ENCODE data around the gene FOXI2. TPM values are rescaled to one million over a fixed set of nuclear protein-coding genes. Genes with fewer than 3 reads are reported as not detected.

The FOXI2 gene
- total and polyA plus RNA-seq, 3 donors from 2014 or later: 0.30 to 0.74 (median 0.47) TPM

- DNase-seq: no peak
- no peaks in the 10 kb centered on the region for H3K36me3 ChIP-seq (ENCODE audit: low read depth, missing control alignments)
- no peaks in the 10 kb centered on the region for H3K27me3 ChIP-seq
- H3K4me3 ChIP-seq: no peak overlapping the region
- no peaks in the 10 kb centered on the region for H3K4me1 ChIP-seq
- no peaks in the 10 kb centered on the region for H3K9me3 ChIP-seq
- WGBS, 2 donors: 49 to 55% methylated on average over 4 of the region's 4 CpGs
- no peak for TF ChIP-seq CTCF (IDR thresholded peaks at IDR 0.05)
- no peak for TF ChIP-seq POLR2A (IDR thresholded peaks at IDR 0.05)
- no peak overlapping the region for H3K27ac ChIP-seq
- intact Hi-C loops (cut with DNase I; ENCODE audit: low total_unique reads): no loop called here
Measured at GRCh38 chr10:127695431-127695830, 41.6 kb upstream of the FOXI2 start.

GRCh38 chr10:127698886-127699285 lies 38.1 kb upstream of the FOXI2 start:
- Histone ChIP-seq H3K36me3 (ENCODE audit: low read depth, missing control alignments) (no peaks in the 10 kb centered on the region), H3K9me3 (no peaks in the 10 kb centered on the region), H3K4me1 (no peaks in the 10 kb centered on the region), H3K27me3 (no peaks in the 10 kb centered on the region), H3K4me3 (no peak overlapping the region), H3K27ac (no peak overlapping the region)
- intact Hi-C loops (cut with DNase I; ENCODE audit: low total_unique reads): no loop called here
- DNase-seq: no peak
- TF ChIP-seq POLR2A (IDR thresholded peaks at IDR 0.05): no peak
- TF ChIP-seq CTCF (IDR thresholded peaks at IDR 0.05): no peak
- WGBS, 2 donors: 86% methylated on average over 6 of the region's 6 CpGs

GRCh38 chr10:127699311-127699710 lies 37.7 kb upstream of the FOXI2 start:
- H3K9me3 ChIP-seq: no peaks in the 10 kb centered on the region
- no peaks in the 10 kb centered on the region for H3K4me1 ChIP-seq
- H3K4me3 ChIP-seq: no peak overlapping the region
- WGBS, 2 donors: 79 to 85% methylated on average over 8 of the region's 8 CpGs
- no peaks in the 10 kb centered on the region for H3K36me3 ChIP-seq (ENCODE audit: low read depth, missing control alignments)
- intact Hi-C loops (cut with DNase I; ENCODE audit: low total_unique reads): no loop called here
- no peak overlapping the region for H3K27ac ChIP-seq
- no peak for DNase-seq
- no peak for TF ChIP-seq POLR2A (IDR thresholded peaks at IDR 0.05)
- TF ChIP-seq CTCF (IDR thresholded peaks at IDR 0.05): no peak
- H3K27me3 ChIP-seq: no peaks in the 10 kb centered on the region

GRCh38 chr10:127702271-127702670 lies 34.7 kb upstream of the FOXI2 start:
- H3K4me1 ChIP-seq: no peaks in the 10 kb centered on the region
- H3K27me3 ChIP-seq: no peaks in the 10 kb centered on the region
- WGBS, 2 donors: 56 to 65% methylated on average over 4 of the region's 4 CpGs
- intact Hi-C loops (cut with DNase I; ENCODE audit: low total_unique reads): no loop called here
- TF ChIP-seq POLR2A (IDR thresholded peaks at IDR 0.05) (no peak), CTCF (IDR thresholded peaks at IDR 0.05) (no peak)
- H3K9me3 ChIP-seq: no peaks in the 10 kb centered on the region
- DNase-seq: no peak
- H3K36me3 ChIP-seq (ENCODE audit: low read depth, missing control alignments): no peaks in the 10 kb centered on the region
- no peak overlapping the region for H3K27ac ChIP-seq
- H3K4me3 ChIP-seq: no peak overlapping the region

- no peak overlapping the region for H3K27ac ChIP-seq
- intact Hi-C loops (cut with DNase I; ENCODE audit: low total_unique reads): no loop called here
- H3K27me3 ChIP-seq: no peaks in the 10 kb centered on the region
- H3K36me3 ChIP-seq (ENCODE audit: low read depth, missing control alignments): no peaks in the 10 kb centered on the region
- TF ChIP-seq CTCF (IDR thresholded peaks at IDR 0.05) (no peak), POLR2A (IDR thresholded peaks at IDR 0.05) (no peak)
- no peaks in the 10 kb centered on the region for H3K4me1 ChIP-seq
- no peak for DNase-seq
- WGBS, 2 donors: 49 to 56% methylated on average over 6 of the region's 6 CpGs
- no peaks in the 10 kb centered on the region for H3K9me3 ChIP-seq
- H3K4me3 ChIP-seq: no peak overlapping the region
Measured at GRCh38 chr10:127715249-127715648, 21.7 kb upstream of the FOXI2 start.

Data from testis (tissue), 3 donors.